ENCODE results near the gene NBEA. TPM values are rescaled to one million over a fixed set of nuclear protein-coding genes. Genes with fewer than 3 reads are reported as not detected.

Gene NBEA
- total RNA-seq, 4 donors from 2014 or later: 21.5 to 60.4 (median 27.9) TPM

DNA sequence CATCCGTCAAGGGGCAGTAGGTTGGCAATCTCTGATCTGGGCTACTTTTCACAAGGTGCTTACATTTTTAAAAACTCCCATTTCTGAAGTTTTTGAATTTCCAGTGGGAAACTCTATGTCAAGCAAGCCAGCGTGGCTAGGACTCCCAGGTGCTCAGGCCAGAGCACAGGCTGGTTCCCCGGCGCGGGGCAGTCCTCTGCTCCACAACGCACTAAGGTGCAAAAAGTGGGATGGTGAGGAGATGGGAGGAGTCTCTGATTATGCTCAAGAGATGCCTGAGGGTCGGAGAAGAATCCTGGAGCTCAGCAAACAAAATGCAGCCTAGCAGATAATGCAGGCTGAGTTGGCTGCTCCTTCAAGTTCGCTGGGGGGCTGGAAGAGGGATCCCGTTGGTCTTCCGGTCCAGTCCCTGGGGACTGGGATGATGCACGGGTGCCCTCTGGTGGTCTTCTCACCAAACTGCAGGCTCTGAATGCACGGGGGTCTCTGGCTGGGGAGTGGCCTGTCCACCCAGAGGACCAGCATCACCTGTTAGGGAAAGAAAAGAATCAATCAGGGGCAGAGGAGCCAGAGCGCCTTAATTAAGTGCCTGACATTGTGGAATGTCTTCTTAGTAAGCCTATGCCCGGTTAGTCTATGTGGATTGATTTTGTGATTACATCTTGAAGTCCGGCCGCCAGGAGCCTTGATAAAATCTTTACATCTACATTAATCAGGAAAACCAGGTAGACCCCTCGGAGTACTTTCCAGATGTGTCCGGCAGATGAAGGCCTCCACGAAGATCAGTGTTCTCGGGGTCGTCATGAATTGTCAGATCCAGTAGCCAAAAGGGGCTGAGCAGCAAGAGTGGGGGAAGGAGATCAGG is 778.9 kb downstream of the NBEA start:
- Histone ChIP-seq H3K4me1 (peaks cover 0 to 15% of the 10 kb centered on the region in 2 donors), H3K27ac (no peak overlapping the region), H3K4me3 (replicated peaks in 1 of 3) (no peak overlapping the region), H3K27me3 (no peaks in the 10 kb centered on the region), H3K36me3 (no peaks in the 10 kb centered on the region), H3K9me3 (no peaks in the 10 kb centered on the region)
- peak; percentile 27 to 44 for DNase-seq
- no peak for TF ChIP-seq POLR2A (IDR thresholded peaks at IDR 0.05)
- TF ChIP-seq, protein P1, sequence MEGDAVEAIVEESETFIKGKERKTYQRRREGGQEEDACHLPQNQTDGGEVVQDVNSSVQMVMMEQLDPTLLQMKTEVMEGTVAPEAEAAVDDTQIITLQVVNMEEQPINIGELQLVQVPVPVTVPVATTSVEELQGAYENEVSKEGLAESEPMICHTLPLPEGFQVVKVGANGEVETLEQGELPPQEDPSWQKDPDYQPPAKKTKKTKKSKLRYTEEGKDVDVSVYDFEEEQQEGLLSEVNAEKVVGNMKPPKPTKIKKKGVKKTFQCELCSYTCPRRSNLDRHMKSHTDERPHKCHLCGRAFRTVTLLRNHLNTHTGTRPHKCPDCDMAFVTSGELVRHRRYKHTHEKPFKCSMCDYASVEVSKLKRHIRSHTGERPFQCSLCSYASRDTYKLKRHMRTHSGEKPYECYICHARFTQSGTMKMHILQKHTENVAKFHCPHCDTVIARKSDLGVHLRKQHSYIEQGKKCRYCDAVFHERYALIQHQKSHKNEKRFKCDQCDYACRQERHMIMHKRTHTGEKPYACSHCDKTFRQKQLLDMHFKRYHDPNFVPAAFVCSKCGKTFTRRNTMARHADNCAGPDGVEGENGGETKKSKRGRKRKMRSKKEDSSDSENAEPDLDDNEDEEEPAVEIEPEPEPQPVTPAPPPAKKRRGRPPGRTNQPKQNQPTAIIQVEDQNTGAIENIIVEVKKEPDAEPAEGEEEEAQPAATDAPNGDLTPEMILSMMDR (IDR thresholded peaks at IDR 0.05): peak; percentile 61 to 85 (median 71)
- 38 to 44% methylated on average over 21 of the region's 21 CpGs for WGBS, 2 donors
- intact Hi-C loops (cut with DNase I): no loop called here

Small RNAs within 50 kb of the gene (small RNA-seq; reads per million reads assigned to genes)
- not detected for gene RF00017

Data from thyroid gland (tissue), 4 donors.